Measurements from ENCODE around the gene SETD4. TPM values are rescaled to one million over a fixed set of nuclear protein-coding genes. Genes with fewer than 3 reads are reported as not detected.

SETD4 gene
- total RNA-seq, 2 donors from 2014 or later, result 14.1 to 18.3 TPM

DNA sequence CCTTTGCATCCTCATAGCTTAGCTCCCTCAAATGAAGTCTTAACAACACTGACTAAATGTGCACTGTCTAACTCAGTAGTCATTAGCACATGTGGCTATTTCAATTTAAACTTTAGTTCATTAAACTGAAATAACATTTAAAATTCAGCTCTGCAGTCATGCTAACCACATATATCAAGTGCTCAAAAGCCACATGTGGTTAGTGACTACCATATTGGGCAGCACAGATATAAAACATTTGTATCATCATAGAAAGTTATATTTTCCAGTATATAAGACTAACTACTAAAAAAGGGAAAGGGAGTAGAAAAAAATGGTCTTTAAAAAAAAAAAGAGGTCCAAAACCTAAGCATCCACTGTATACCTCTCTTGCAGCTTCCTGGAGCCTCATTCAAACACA, 64.1 kb downstream of the SETD4 start:
- no peaks in the 10 kb centered on the region for H3K4me1 ChIP-seq (ENCODE audit: control insufficient read depth in 1 of 2, low read depth in 2 of 2)
- no peak for DNase-seq (ENCODE audit: low spot score)
- no peaks in the 10 kb centered on the region for H3K27me3 ChIP-seq (replicated peaks; ENCODE audit: insufficient read depth)
- H3K4me3 ChIP-seq, result no peak overlapping the region
- no peaks in the 10 kb centered on the region for H3K36me3 ChIP-seq
- no peaks in the 10 kb centered on the region for H3K9me3 ChIP-seq
- TF ChIP-seq CTCF (IDR thresholded peaks at IDR 0.05), result no peak
- ATAC-seq (ENCODE audit: insufficient number of reproducible peaks, low FRiP score, low read depth), result no peak
- H3K27ac ChIP-seq, result no peak overlapping the region

DNA sequence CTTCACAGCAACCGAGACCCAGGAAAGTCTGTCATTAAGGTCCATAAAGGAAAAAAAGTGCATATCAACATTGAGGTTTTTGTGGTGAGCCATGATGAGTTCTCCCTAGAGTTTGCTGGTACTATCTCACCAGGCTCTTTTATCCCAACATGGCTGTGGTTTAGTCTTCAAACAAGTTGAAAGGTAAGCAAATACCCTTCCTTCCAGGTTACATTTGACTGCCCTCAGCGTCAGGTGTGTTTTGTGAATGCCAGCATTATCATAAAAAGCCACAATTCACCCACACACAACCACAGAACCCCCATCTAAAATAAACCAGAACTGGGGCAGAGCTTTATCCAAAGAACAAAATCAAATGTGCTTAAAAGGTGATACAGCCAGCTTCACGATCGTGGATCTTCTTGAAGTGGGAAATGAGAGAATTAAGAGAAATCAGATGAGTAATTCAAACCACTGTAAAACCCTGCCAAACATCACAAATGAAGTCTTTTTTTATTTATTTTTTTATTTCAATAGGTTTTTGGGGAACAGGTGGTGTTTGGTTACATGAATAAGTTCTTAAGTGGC, 64.7 kb downstream of the SETD4 start:
- H3K27me3 ChIP-seq (replicated peaks; ENCODE audit: insufficient read depth), result no peaks in the 10 kb centered on the region
- DNase-seq (ENCODE audit: low spot score) (no peak), ATAC-seq (ENCODE audit: insufficient number of reproducible peaks, low FRiP score, low read depth) (no peak)
- no peaks in the 10 kb centered on the region for H3K4me1 ChIP-seq (ENCODE audit: control insufficient read depth in 1 of 2, low read depth in 2 of 2)
- no peak for TF ChIP-seq CTCF (IDR thresholded peaks at IDR 0.05)
- no peaks in the 10 kb centered on the region for H3K36me3 ChIP-seq
- no peak overlapping the region for H3K4me3 ChIP-seq
- H3K9me3 ChIP-seq, result no peaks in the 10 kb centered on the region
- H3K27ac ChIP-seq, result no peak overlapping the region

- Histone ChIP-seq H3K4me1 (ENCODE audit: control insufficient read depth in 1 of 2, low read depth in 2 of 2) (no peaks in the 10 kb centered on the region), H3K27ac (no peak overlapping the region), H3K27me3 (replicated peaks; ENCODE audit: insufficient read depth) (no peaks in the 10 kb centered on the region), H3K9me3 (no peaks in the 10 kb centered on the region), H3K36me3 (no peaks in the 10 kb centered on the region), H3K4me3 (no peak overlapping the region)
- DNase-seq (ENCODE audit: low spot score), result no peak
- no peak for TF ChIP-seq CTCF (IDR thresholded peaks at IDR 0.05)
- no peak for ATAC-seq (ENCODE audit: insufficient number of reproducible peaks, low FRiP score, low read depth)
These were observed 65.7 kb downstream of the SETD4 start for GRCh38 chr21:35994613-35995012.

- ATAC-seq (ENCODE audit: insufficient number of reproducible peaks, low FRiP score, low read depth) (no peak), DNase-seq (ENCODE audit: low spot score) (no peak)
- Histone ChIP-seq H3K4me3 (no peak overlapping the region), H3K9me3 (no peaks in the 10 kb centered on the region), H3K36me3 (no peaks in the 10 kb centered on the region), H3K27me3 (replicated peaks; ENCODE audit: insufficient read depth) (no peaks in the 10 kb centered on the region), H3K4me1 (ENCODE audit: control insufficient read depth in 1 of 2, low read depth in 2 of 2) (no peaks in the 10 kb centered on the region), H3K27ac (no peak overlapping the region)
- no peak for TF ChIP-seq CTCF (IDR thresholded peaks at IDR 0.05)
These were observed 66.3 kb downstream of the SETD4 start for GRCh38 chr21:35993875-35994490.

- H3K4me1 ChIP-seq (ENCODE audit: control insufficient read depth in 1 of 2, low read depth in 2 of 2), result no peaks in the 10 kb centered on the region
- H3K27me3 ChIP-seq (replicated peaks; ENCODE audit: insufficient read depth), result no peaks in the 10 kb centered on the region
- H3K36me3 ChIP-seq, result no peaks in the 10 kb centered on the region
- no peaks in the 10 kb centered on the region for H3K9me3 ChIP-seq
- ATAC-seq (ENCODE audit: insufficient number of reproducible peaks, low FRiP score, low read depth) (no peak), DNase-seq (ENCODE audit: low spot score) (no peak)
- no peak for TF ChIP-seq CTCF (IDR thresholded peaks at IDR 0.05)
- H3K27ac ChIP-seq, result no peak overlapping the region
- no peak overlapping the region for H3K4me3 ChIP-seq
These were observed 69.2 kb downstream of the SETD4 start for GRCh38 chr21:35991131-35991530.
